B cell (primary cell): ENCODE measurements around the gene ETAA1. TPM values are rescaled to one million over a fixed set of nuclear protein-coding genes. Genes with fewer than 3 reads are reported as not detected.

ENCODE experiments used
- ATAC-seq: fragments of 200-7000 bp; cut with Tn5 transposase; one replicate; pipeline ENCODE4 v1.10.0; 2021; ENCODE audit warnings: low read depth, mild to moderate bottlenecking, moderate number of reproducible peaks, moderate library complexity
- CTCF ChIA-PET: fragments of 350-600 bp; sonication (Branson Sonifier 250); formaldehyde crosslinking; loops from one replicate; lab custom pipeline; 2021; ENCODE audit warnings: antibody characterized with exemption, inconsistent platforms; lab: Charles Lee
- POLR2A ChIA-PET: fragments of 350-600 bp; sonication (Branson Sonifier 250); formaldehyde crosslinking; loops from one replicate; lab custom pipeline; 2021; ENCODE audit warnings: antibody characterized with exemption; lab: Charles Lee
- DNase-seq: peaks from one replicate; pipeline ENCODE4 v3.0.0; 2013
- H2AFZ ChIP-seq: 2 replicates; pipeline ENCODE4 v1.6.1; 2012; ENCODE audit warnings: mild to moderate bottlenecking, low read depth, low read length; ENCODE audit not compliant: insufficient read depth, poor library complexity, severe bottlenecking
- H3K27ac ChIP-seq, 2 donors: 1 replicate in 1 of 2; 2 replicates in 1 of 2; pipeline ENCODE4 v1.5.1; 2012 to 2013; ENCODE audit warnings: low read length in 2 of 2, mild to moderate bottlenecking in 2 of 2, moderate library complexity in 1 of 2
- H3K27me3 ChIP-seq, 4 experiments: fragments of 200-600 bp in 1 of 4; sonication (generic) in 1 of 4; replicated peaks in 1 of 4; 1 replicate in 2 of 4; 2 replicates in 2 of 4; pipeline versions ENCODE4 v1.6.1 to v1.7.0; 2013 to 2016; ENCODE audit warnings: low read length in 3 of 4, mild to moderate bottlenecking in 2 of 4, mixed read lengths in 1 of 4, moderate library complexity in 1 of 4; ENCODE audit not compliant: insufficient read depth in 4 of 4, control insufficient read depth in 3 of 4; ENCODE audit errors: control extremely low read depth in 1 of 4
- H3K36me3 ChIP-seq, 2 experiments: replicated peaks in 1 of 2; 1 replicate in 1 of 2; 2 replicates in 1 of 2; pipeline versions ENCODE4 v1.6.1 to v1.7.1; 2013; ENCODE audit warnings: low read length in 1 of 2; ENCODE audit not compliant: insufficient read depth in 2 of 2, control insufficient read depth in 1 of 2; ENCODE audit errors: control extremely low read depth in 1 of 2, extremely low read depth in 1 of 2
- H3K4me1 ChIP-seq, 2 donors: fragments of 200-600 bp in 1 of 2; sonication (generic) in 1 of 2; 1 replicate in 1 of 2; 2 replicates in 1 of 2; pipeline versions ENCODE4 v1.5.1 to v1.6.1; 2013 to 2017; ENCODE audit warnings: low read length in 2 of 2; ENCODE audit not compliant: control insufficient read depth in 2 of 2, insufficient read depth in 2 of 2
- H3K4me2 ChIP-seq: replicated peaks from 2 replicates; pipeline ENCODE3; 2012; ENCODE audit warnings: mild to moderate bottlenecking, low read depth, low read length; ENCODE audit not compliant: poor library complexity, severe bottlenecking
- H3K4me3 ChIP-seq, 5 experiments: fragments of 200-600 bp in 1 of 5; sonication (generic) in 1 of 5; 1 replicate in 3 of 5; 2 replicates in 2 of 5; pipeline versions ENCODE4 v1.5.1 to v1.7.0; 2011 to 2016; ENCODE audit warnings: low read length in 4 of 5, mild to moderate bottlenecking in 4 of 5, low read depth in 2 of 5, control low read depth in 1 of 5, moderate library complexity in 1 of 5; ENCODE audit not compliant: insufficient read depth in 1 of 5; ENCODE audit errors: control extremely low read depth in 1 of 5, extremely low read depth in 1 of 5
- H3K79me2 ChIP-seq: fragments of 200-600 bp; sonication (generic); one replicate; pipeline ENCODE4 v1.6.0; 2016; ENCODE audit warnings: low read length; ENCODE audit not compliant: control insufficient read depth, insufficient read depth
- H3K9ac ChIP-seq: fragments of 200-600 bp; sonication (generic); 2 replicates; pipeline ENCODE4 v1.6.1; 2017; ENCODE audit warnings: mild to moderate bottlenecking, low read length, moderate library complexity
- H3K9me3 ChIP-seq, 3 donors: one replicate each; pipeline versions ENCODE4 v1.6.1 to v1.7.1; 2013; ENCODE audit warnings: low read length in 2 of 3; ENCODE audit not compliant: control insufficient read depth in 2 of 3, insufficient read depth in 1 of 3; ENCODE audit errors: control extremely low read depth in 1 of 3
- H4K20me1 ChIP-seq: 2 replicates; pipeline ENCODE4 v1.6.0; 2012; ENCODE audit warnings: mild to moderate bottlenecking, low read length; ENCODE audit not compliant: insufficient read depth, control insufficient read depth, poor library complexity, severe bottlenecking
- H3K27ac Mint-ChIP-seq: one replicate; pipeline ENCODE4 v1.8.0; 2021; ENCODE audit warnings: mixed read lengths
- H3K27me3 Mint-ChIP-seq: one replicate; pipeline ENCODE4 v1.8.0; 2021; ENCODE audit warnings: mixed read lengths
- H3K4me1 Mint-ChIP-seq: one replicate; pipeline ENCODE4 v1.8.0; 2021; ENCODE audit warnings: mixed read lengths
- H3K4me3 Mint-ChIP-seq: one replicate; pipeline ENCODE4 v1.8.0; 2021; ENCODE audit warnings: mixed read lengths
- H3K9me3 Mint-ChIP-seq: one replicate; pipeline ENCODE4 v1.8.0; 2022; ENCODE audit warnings: mixed read lengths; ENCODE audit not compliant: insufficient read depth
- EZH2 ChIP-seq: IDR thresholded peaks from 2 replicates; pipeline ENCODE4 v1.6.1; 2012; ENCODE audit warnings: borderline replicate concordance, low read depth, mild to moderate bottlenecking, moderate library complexity, low read length; ENCODE audit not compliant: insufficient read depth, poor library complexity, severe bottlenecking
- WGBS: methylation state at CpG from one replicate; pipeline ENCODE4 v1.1.5; 2013; ENCODE audit warnings: missing lambda C conversion rate; ENCODE audit not compliant: insufficient coverage; 5-methylcytosine and 5-hydroxymethylcytosine counted together
- intact Hi-C: fragments of 100-400 bp; cut with micrococcal nuclease; formaldehyde crosslinking; loops from one replicate; pipeline ENCODE4 v1.10.0; 2022
- polyA plus RNA-seq: library from polyadenylated mRNA; depleted of rRNA; stranded (reverse); fragments of >200 nt; gene quantifications from 2 replicates; pipeline ENCODE4 v1.2.3, GENCODE V29; 2012
- total RNA-seq, 2 donors: library from RNA; stranded (reverse); fragments of 120-200 nt in 1 of 2; gene quantifications; 1 replicate in 1 of 2; 2 replicates in 1 of 2; pipeline versions ENCODE4 v1.2.3 to v1.2.4, GENCODE V29; 2013 to 2022
- TF ChIP-seq, protein P1 (sequence below): fragments of 200-600 bp; IDR thresholded peaks from one replicate; pipeline ENCODE4 v1.8.0; 2022; ENCODE audit warnings: antibody characterized with exemption, mild to moderate bottlenecking

Gene ETAA1
- total and polyA plus RNA-seq, 2 donors (not counting 1 experiment from before 2014, with no cell fraction given) = 6.2 to 15.3 TPM

GRCh38 chr2:67416136-67416535 lies 19.0 kb downstream of the ETAA1 start:
- ChIA-PET CTCF (no interaction called here), POLR2A (no interaction called here)
- Histone ChIP-seq H3K36me3 (peaks cover 3% of the 10 kb centered on the region in 2 experiments), H3K4me3 (no peak overlapping the region), H3K27me3 (no peaks in the 10 kb centered on the region), H4K20me1 (no peaks in the 10 kb centered on the region), H3K9me3 (peaks cover 0 to 1% (median 0%) of the 10 kb centered on the region in 3 donors), H3K4me1 (no peaks in the 10 kb centered on the region), H3K79me2 (no peaks in the 10 kb centered on the region), H3K9ac (no peak overlapping the region), H2AFZ (no peak overlapping the region), H3K4me2 (no peak overlapping the region), H3K27ac (no peak overlapping the region)
- Mint-ChIP-seq H3K4me3 (no peak overlapping the region), H3K27ac (no peak overlapping the region), H3K4me1 (no peaks in the 10 kb centered on the region), H3K9me3 (no peaks in the 10 kb centered on the region), H3K27me3 (no peaks in the 10 kb centered on the region)
- intact Hi-C loops = no loop called here
- DNase-seq (no peak), ATAC-seq (no peak)
- WGBS = no CpG with 5 or more reads among the region's 1 CpG
- no peak for TF ChIP-seq EZH2
- TF ChIP-seq, protein P1, sequence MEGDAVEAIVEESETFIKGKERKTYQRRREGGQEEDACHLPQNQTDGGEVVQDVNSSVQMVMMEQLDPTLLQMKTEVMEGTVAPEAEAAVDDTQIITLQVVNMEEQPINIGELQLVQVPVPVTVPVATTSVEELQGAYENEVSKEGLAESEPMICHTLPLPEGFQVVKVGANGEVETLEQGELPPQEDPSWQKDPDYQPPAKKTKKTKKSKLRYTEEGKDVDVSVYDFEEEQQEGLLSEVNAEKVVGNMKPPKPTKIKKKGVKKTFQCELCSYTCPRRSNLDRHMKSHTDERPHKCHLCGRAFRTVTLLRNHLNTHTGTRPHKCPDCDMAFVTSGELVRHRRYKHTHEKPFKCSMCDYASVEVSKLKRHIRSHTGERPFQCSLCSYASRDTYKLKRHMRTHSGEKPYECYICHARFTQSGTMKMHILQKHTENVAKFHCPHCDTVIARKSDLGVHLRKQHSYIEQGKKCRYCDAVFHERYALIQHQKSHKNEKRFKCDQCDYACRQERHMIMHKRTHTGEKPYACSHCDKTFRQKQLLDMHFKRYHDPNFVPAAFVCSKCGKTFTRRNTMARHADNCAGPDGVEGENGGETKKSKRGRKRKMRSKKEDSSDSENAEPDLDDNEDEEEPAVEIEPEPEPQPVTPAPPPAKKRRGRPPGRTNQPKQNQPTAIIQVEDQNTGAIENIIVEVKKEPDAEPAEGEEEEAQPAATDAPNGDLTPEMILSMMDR = no peak

DNA sequence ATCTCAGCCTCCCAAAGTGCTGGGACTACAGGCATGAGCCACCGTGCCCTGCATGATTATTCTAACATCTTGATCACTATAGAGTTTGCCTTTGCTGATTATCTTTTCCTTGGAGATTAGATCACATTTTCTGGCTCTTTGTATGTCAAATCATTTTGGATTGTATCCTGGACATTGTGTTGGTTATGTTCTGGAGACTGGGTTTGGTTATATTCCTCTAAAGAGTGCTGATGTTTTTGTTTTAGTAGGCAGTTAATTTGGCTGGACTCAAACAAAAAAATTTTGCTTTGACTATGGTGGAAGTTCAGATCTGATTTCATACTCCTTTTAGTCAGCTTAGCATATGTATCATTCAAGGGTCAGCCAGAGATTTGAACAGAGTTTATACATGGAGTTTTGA lies 26.4 kb downstream of the ETAA1 start:
- Histone ChIP-seq H3K27me3 (no peaks in the 10 kb centered on the region), H2AFZ (no peak overlapping the region), H3K36me3 (no peaks in the 10 kb centered on the region), H3K4me3 (no peak overlapping the region), H3K9ac (no peak overlapping the region), H3K4me2 (no peak overlapping the region), H3K4me1 (no peaks in the 10 kb centered on the region), H3K27ac (no peak overlapping the region), H3K79me2 (no peaks in the 10 kb centered on the region), H3K9me3 (peaks cover 3 to 5% (median 3%) of the 10 kb centered on the region in 3 donors), H4K20me1 (no peaks in the 10 kb centered on the region)
- CTCF ChIA-PET = no interaction called here
- no peak for DNase-seq
- no peak for ATAC-seq
- POLR2A ChIA-PET = no interaction called here
- H3K27me3 Mint-ChIP-seq = peaks cover 6% of the 10 kb centered on the region
- H3K4me3 Mint-ChIP-seq = no peak overlapping the region
- TF ChIP-seq, protein P1 = no peak
- TF ChIP-seq EZH2 = no peak
- H3K9me3 Mint-ChIP-seq = peaks cover 9% of the 10 kb centered on the region
- intact Hi-C loops = no loop called here
- no peaks in the 10 kb centered on the region for H3K4me1 Mint-ChIP-seq
- 80% methylated on average over 1 of the region's 1 CpG for WGBS
- H3K27ac Mint-ChIP-seq = no peak overlapping the region
